G401 (cell line): Measurements from ENCODE around the gene TUSC7. TPM values are rescaled to one million over a fixed set of nuclear protein-coding genes. Genes with fewer than 3 reads are reported as not detected.

Source experiments
- DNase-seq: peaks from one replicate; pipeline ENCODE4 v3.0.0-alpha.2; 2015; ENCODE audit warnings: low spot score
- in situ Hi-C: cut with HindIII; loops from 2 replicates; pipeline ENCODE4 v1.10.0; 2016; ENCODE audit warnings: low sequenced_read_pairs, mixed read lengths
- total RNA-seq: library from RNA; depleted of rRNA; stranded (reverse); fragments of >200 nt; shearing (Covaris generic); gene quantifications from 2 replicates; pipeline ENCODE4 v1.2.3, GENCODE V29; 2014; rRNA removed

The TUSC7 gene
- not detected in 2 replicates for total RNA-seq

GRCh38 chr3:116709479-116709878 is at the start of gene TUSC7:
Gene TUSC7, plus strand, starts transcription at chr3:116709779.
- DNase-seq: no peak
- in situ Hi-C loops: no loop called here

GRCh38 chr3:116661196-116661595 is 48.4 kb upstream of the TUSC7 start:
- no peak for DNase-seq
- in situ Hi-C loops: loop anchor here (25.0 kb wide), 1 partner anchor 101 kb away; no protein-coding TSS in a partner anchor

GRCh38 chr3:116663161-116664110 is 46.1 kb upstream of the TUSC7 start:
- in situ Hi-C loops: loop anchor here (25.0 kb wide), 1 partner anchor 99 kb away; no protein-coding TSS in a partner anchor
- DNase-seq: no peak

- DNase-seq: no peak
- in situ Hi-C loops: loop anchor here (25.0 kb wide), 1 partner anchor 95 kb away; no protein-coding TSS in a partner anchor
These were observed 42.3 kb upstream of the TUSC7 start for GRCh38 chr3:116667324-116667723.

- no peak for DNase-seq
- in situ Hi-C loops: loop anchor here (25.0 kb wide), 1 partner anchor 95 kb away; no protein-coding TSS in a partner anchor
These were observed 41.8 kb upstream of the TUSC7 start for GRCh38 chr3:116667791-116668190.

GRCh38 chr3:116669576-116669975 is 40.0 kb upstream of the TUSC7 start:
- no peak for DNase-seq
- in situ Hi-C loops: loop anchor here (25.0 kb wide), 1 partner anchor 93 kb away; no protein-coding TSS in a partner anchor

- DNase-seq: no peak
- in situ Hi-C loops: loop anchor here (25.0 kb wide), 1 partner anchor 91 kb away; no protein-coding TSS in a partner anchor
These were observed 38.4 kb upstream of the TUSC7 start for GRCh38 chr3:116671151-116671550.

- in situ Hi-C loops: no loop called here
- no peak for DNase-seq
These were observed 30.7 kb upstream of the TUSC7 start for GRCh38 chr3:116678853-116679252.

- in situ Hi-C loops: no loop called here
- no peak for DNase-seq
These were observed 18.5 kb upstream of the TUSC7 start for GRCh38 chr3:116691041-116691440.

- in situ Hi-C loops: no loop called here
- no peak for DNase-seq
These were observed 8.5 kb upstream of the TUSC7 start for GRCh38 chr3:116701070-116701469.

- in situ Hi-C loops: no loop called here
- no peak for DNase-seq
These were observed 7.2 kb upstream of the TUSC7 start for GRCh38 chr3:116702334-116702733.

- no peak for DNase-seq
- in situ Hi-C loops: no loop called here
These were observed 2.0 kb upstream of the TUSC7 start for GRCh38 chr3:116707531-116707930.

GRCh38 chr3:116716490-116716889 is 6.9 kb downstream of the TUSC7 start:
- DNase-seq: no peak
- in situ Hi-C loops: no loop called here

GRCh38 chr3:116717566-116717965 is 8.0 kb downstream of the TUSC7 start:
- no peak for DNase-seq
- in situ Hi-C loops: no loop called here

GRCh38 chr3:116728454-116728853 is 18.9 kb downstream of the TUSC7 start:
- in situ Hi-C loops: no loop called here

GRCh38 chr3:116734243-116734642 is 24.7 kb downstream of the TUSC7 start:
- in situ Hi-C loops: no loop called here
- no peak for DNase-seq

More at GRCh38 chr3:116728454-116728853, 18.9 kb downstream of the TUSC7 start:
- DNase-seq: no peak

- no peak for DNase-seq
- in situ Hi-C loops: no loop called here
These were observed 30.1 kb downstream of the TUSC7 start for GRCh38 chr3:116739678-116740077.

- in situ Hi-C loops: no loop called here
- no peak for DNase-seq
These were observed 30.7 kb downstream of the TUSC7 start for GRCh38 chr3:116740293-116740692.

- in situ Hi-C loops: no loop called here
These were observed 31.9 kb downstream of the TUSC7 start for GRCh38 chr3:116741467-116741866.

GRCh38 chr3:116743062-116743461 is 33.5 kb downstream of the TUSC7 start:
- no peak for DNase-seq
- in situ Hi-C loops: no loop called here

More at GRCh38 chr3:116741467-116741866, 31.9 kb downstream of the TUSC7 start:
- no peak for DNase-seq
